ENCODE results near the gene ZNF664. TPM values are rescaled to one million over a fixed set of nuclear protein-coding genes. Genes with fewer than 3 reads are reported as not detected.

The ZNF664 gene
- total and polyA plus RNA-seq, 4 donors = 31.7 to 118 (median 69.5) TPM

- no peaks in the 10 kb centered on the region for H3K4me1 ChIP-seq (ENCODE audit: control insufficient read depth in 5 of 5, insufficient read depth in 5 of 5, low read length in 5 of 5)
- TF ChIP-seq CTCF (IDR thresholded peaks at IDR 0.05; ENCODE audit: control extremely low read depth, extremely low read depth) = no peak
- no peaks in the 10 kb centered on the region for H3K9me3 ChIP-seq (ENCODE audit: control insufficient read depth in 4 of 4, insufficient read depth in 3 of 4, low read length in 3 of 4)
- H3K27ac ChIP-seq (ENCODE audit: low read depth in 1 of 2, low read length in 1 of 2) = no peak overlapping the region
- DNase-seq (peak; percentile 53 to 73 (median 57)), ATAC-seq (ENCODE audit: insufficient read depth, low FRiP score) (no peak)
- no peak overlapping the region for H3K9ac ChIP-seq (ENCODE audit: insufficient read depth in 1 of 2, low read length in 2 of 2)
- WGBS, 2 donors = 17 to 40% methylated on average over 10 of the region's 10 CpGs
- no peaks in the 10 kb centered on the region for H3K36me3 ChIP-seq (ENCODE audit: control insufficient read depth in 4 of 4, insufficient read depth in 4 of 4, low read length in 4 of 4)
- no peak overlapping the region for H3K4me3 ChIP-seq
- H3K27me3 ChIP-seq (ENCODE audit: control insufficient read depth in 3 of 3, insufficient read depth in 3 of 3, low read length in 2 of 3) = no peaks in the 10 kb centered on the region
These were observed 67.3 kb downstream of the ZNF664 start for GRCh38 chr12:124040291-124040690.

DNA sequence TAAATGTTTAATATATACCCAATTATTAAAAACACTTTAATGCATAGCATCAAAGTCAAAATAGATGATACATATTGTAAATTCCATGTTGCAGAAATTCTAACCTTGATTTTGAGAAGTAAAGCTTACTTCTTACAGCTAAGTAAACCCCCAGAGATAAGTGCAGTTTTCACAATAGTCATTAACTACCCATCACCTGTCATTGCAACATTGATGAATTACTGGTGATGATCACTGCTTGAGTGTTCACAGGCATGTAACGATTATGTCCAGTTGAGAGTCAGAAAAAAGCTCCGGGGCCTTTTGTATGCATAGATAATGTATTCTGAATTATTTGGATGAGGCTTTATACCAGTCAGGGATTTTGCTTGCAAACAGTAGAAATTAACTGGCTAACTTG, 67.7 kb downstream of the ZNF664 start:
- Histone ChIP-seq H3K4me1 (ENCODE audit: control insufficient read depth in 5 of 5, insufficient read depth in 5 of 5, low read length in 5 of 5) (peaks cover 0 to 3% (median 0%) of the 10 kb centered on the region in 5 donors), H3K9ac (ENCODE audit: insufficient read depth in 1 of 2, low read length in 2 of 2) (no peak overlapping the region), H3K36me3 (ENCODE audit: control insufficient read depth in 4 of 4, insufficient read depth in 4 of 4, low read length in 4 of 4) (no peaks in the 10 kb centered on the region), H3K27ac (ENCODE audit: low read depth in 1 of 2, low read length in 1 of 2) (no peak overlapping the region), H3K9me3 (ENCODE audit: control insufficient read depth in 4 of 4, insufficient read depth in 3 of 4, low read length in 3 of 4) (no peaks in the 10 kb centered on the region), H3K4me3 (no peak overlapping the region), H3K27me3 (ENCODE audit: control insufficient read depth in 3 of 3, insufficient read depth in 3 of 3, low read length in 2 of 3) (no peaks in the 10 kb centered on the region)
- no peak for TF ChIP-seq CTCF (IDR thresholded peaks at IDR 0.05; ENCODE audit: control extremely low read depth, extremely low read depth)
- 75 to 79% methylated on average over 2 of the region's 2 CpGs for WGBS, 2 donors
- DNase-seq (no peak), ATAC-seq (ENCODE audit: insufficient read depth, low FRiP score) (no peak)

DNA sequence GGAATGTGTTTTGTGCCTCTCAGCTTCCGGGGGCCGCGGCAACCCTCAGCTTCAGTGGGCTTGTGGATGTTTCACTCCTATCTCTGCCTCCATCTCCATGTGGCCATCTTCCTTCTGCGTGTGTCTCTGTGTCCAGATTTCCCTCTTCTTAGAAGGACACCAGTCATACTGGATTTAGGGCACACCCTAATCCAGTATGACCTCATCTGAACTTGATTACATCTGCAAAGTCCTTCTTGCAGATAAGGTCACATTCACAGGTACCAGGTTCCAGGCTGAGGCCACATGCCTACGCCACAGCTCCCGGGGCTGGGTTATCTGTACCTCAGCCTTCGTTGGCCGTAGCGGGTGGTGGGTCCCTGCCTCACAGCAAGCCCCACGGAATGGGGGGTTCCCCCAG, 68.9 kb downstream of the ZNF664 start:
- Histone ChIP-seq H3K27me3 (ENCODE audit: control insufficient read depth in 3 of 3, insufficient read depth in 3 of 3, low read length in 2 of 3) (no peaks in the 10 kb centered on the region), H3K9me3 (ENCODE audit: control insufficient read depth in 4 of 4, insufficient read depth in 3 of 4, low read length in 3 of 4) (no peaks in the 10 kb centered on the region), H3K4me3 (no peak overlapping the region), H3K4me1 (ENCODE audit: control insufficient read depth in 5 of 5, insufficient read depth in 5 of 5, low read length in 5 of 5) (peaks cover 0 to 4% (median 0%) of the 10 kb centered on the region in 5 donors), H3K9ac (ENCODE audit: insufficient read depth in 1 of 2, low read length in 2 of 2) (no peak overlapping the region), H3K36me3 (ENCODE audit: control insufficient read depth in 4 of 4, insufficient read depth in 4 of 4, low read length in 4 of 4) (no peaks in the 10 kb centered on the region), H3K27ac (ENCODE audit: low read depth in 1 of 2, low read length in 1 of 2) (no peak overlapping the region)
- TF ChIP-seq CTCF (IDR thresholded peaks at IDR 0.05; ENCODE audit: control extremely low read depth, extremely low read depth) = no peak
- DNase-seq (no peak), ATAC-seq (ENCODE audit: insufficient read depth, low FRiP score) (no peak)
- 88 to 94% methylated on average over 10 of the region's 10 CpGs for WGBS, 2 donors

DNA sequence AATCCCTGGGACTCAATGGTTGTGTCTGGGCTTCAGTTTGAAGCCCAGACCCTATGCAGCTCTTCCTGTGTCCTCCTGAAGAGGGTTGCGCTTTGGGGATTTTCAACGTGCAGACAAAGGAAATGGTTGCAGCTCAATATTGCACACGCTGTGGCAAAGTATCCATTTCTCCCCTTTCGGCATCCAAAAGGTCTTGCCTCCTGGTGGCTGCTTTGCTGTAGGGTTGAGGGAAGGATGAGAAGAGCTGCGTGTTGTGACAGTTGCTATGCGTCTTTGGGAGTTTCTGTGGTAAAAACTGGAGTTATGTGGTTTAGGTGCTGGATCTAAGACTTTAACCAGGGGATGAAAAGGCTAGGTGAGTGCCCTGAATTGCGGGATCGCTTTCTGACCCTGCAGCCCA, 71.0 kb downstream of the ZNF664 start:
- Histone ChIP-seq H3K9me3 (ENCODE audit: control insufficient read depth in 4 of 4, insufficient read depth in 3 of 4, low read length in 3 of 4) (peaks cover 0 to 7% (median 4%) of the 10 kb centered on the region in 4 donors), H3K4me3 (no peak overlapping the region), H3K36me3 (ENCODE audit: control insufficient read depth in 4 of 4, insufficient read depth in 4 of 4, low read length in 4 of 4) (no peaks in the 10 kb centered on the region), H3K27me3 (ENCODE audit: control insufficient read depth in 3 of 3, insufficient read depth in 3 of 3, low read length in 2 of 3) (no peaks in the 10 kb centered on the region), H3K27ac (ENCODE audit: low read depth in 1 of 2, low read length in 1 of 2) (no peak overlapping the region), H3K9ac (ENCODE audit: insufficient read depth in 1 of 2, low read length in 2 of 2) (no peak overlapping the region), H3K4me1 (ENCODE audit: control insufficient read depth in 5 of 5, insufficient read depth in 5 of 5, low read length in 5 of 5) (peaks cover 0 to 4% (median 0%) of the 10 kb centered on the region in 5 donors)
- DNase-seq = no peak
- 62 to 86% methylated on average over 8 of the region's 8 CpGs for WGBS, 2 donors
- no peak for ATAC-seq (ENCODE audit: insufficient read depth, low FRiP score)
- no peak for TF ChIP-seq CTCF (IDR thresholded peaks at IDR 0.05; ENCODE audit: control extremely low read depth, extremely low read depth)
